ENCODE results near the gene DAP3. TPM values are rescaled to one million over a fixed set of nuclear protein-coding genes. Genes with fewer than 3 reads are reported as not detected.
A peak's percentile ranks its signal among the peaks of the same experiment; 100 is the strongest.

DAP3 gene
- total RNA-seq, 1 experiment from 2014 or later: 148 TPM

- peak overlapping the region; percentile 97 for H2AFZ ChIP-seq (ENCODE audit: low read depth, low read length, poor library complexity, severe bottlenecking)
- ATAC-seq (no peak), DNase-seq (ENCODE audit: low read depth, low spot score) (no peak)
- no peaks in the 10 kb centered on the region for H3K79me2 ChIP-seq (ENCODE audit: insufficient read depth, low read length)
- H3K9ac ChIP-seq (ENCODE audit: low read length): no peak overlapping the region
- no peak overlapping the region for H3K4me3 ChIP-seq (replicated peaks in 1 of 2; ENCODE audit: low read depth in 1 of 2, low read length in 2 of 2)
- H3K9me3 ChIP-seq (ENCODE audit: control insufficient read depth in 1 of 2, insufficient read depth in 1 of 2, low read depth in 1 of 2, low read length in 2 of 2): no peaks in the 10 kb centered on the region
- ChIA-PET POLR2A (no interaction called here), RAD21 (ENCODE audit: low non-redundant PET in 1 of 2, low total read pairs in 2 of 2, uncharacterized antibody in 2 of 2, unreplicated experiment in 2 of 2) (no interaction called here), CTCF (no interaction called here)
- no peaks in the 10 kb centered on the region for H3K27me3 ChIP-seq (ENCODE audit: insufficient read depth, low read length)
- intact Hi-C loops (cut with micrococcal nuclease): no loop called here
- peak overlapping the region; percentile 79; the same call in 1 of the 2 replicates for H3K4me2 ChIP-seq (ENCODE audit: low read length)
- peaks cover 26 to 38% of the 10 kb centered on the region in 2 experiments for H3K4me1 ChIP-seq (ENCODE audit: control insufficient read depth in 1 of 2, insufficient read depth in 2 of 2, low read length in 2 of 2)
- TF ChIP-seq CTCF (IDR thresholded peaks at IDR 0.05 in 2 of 3, conservative IDR thresholded peaks at IDR 0.05 in 1 of 3; ENCODE audit: borderline replicate concordance in 1 of 3, insufficient read depth in 1 of 3, low read depth in 2 of 3, low read length in 2 of 3) (no peak), EZH2 (IDR thresholded peaks at IDR 0.05) (no peak), TCF7L2 (IDR thresholded peaks at IDR 0.05; ENCODE audit: borderline replicate concordance, extremely low read depth, insufficient read depth, insufficient read length) (no peak), EZH2phosphoT487 (IDR thresholded peaks at IDR 0.05; ENCODE audit: borderline replicate concordance) (no peak), YY1 (IDR thresholded peaks at IDR 0.05; ENCODE audit: extremely low read depth, insufficient replicate concordance, low read depth, low read length) (no peak), POLR2A (IDR thresholded peaks at IDR 0.05; ENCODE audit: borderline replicate concordance, extremely low read depth, insufficient read depth, insufficient read length) (no peak)
- H3K27ac ChIP-seq (ENCODE audit: low read depth, low read length): no peak overlapping the region
- H4K20me1 ChIP-seq (ENCODE audit: insufficient read depth): no peaks in the 10 kb centered on the region
- H3K36me3 ChIP-seq (ENCODE audit: control insufficient read depth in 1 of 2, insufficient read depth in 2 of 2, low read length in 2 of 2): no peaks in the 10 kb centered on the region
- H3K9me2 ChIP-seq (ENCODE audit: insufficient read depth): no peaks in the 10 kb centered on the region
- no TSS peak for BruUV-seq (replicated peaks)
Measured at GRCh38 chr1:155652951-155653350, 35.9 kb upstream of the DAP3 start.

GRCh38 chr1:155657463-155657862 lies 31.4 kb upstream of the DAP3 start:
- Histone ChIP-seq H3K27me3 (ENCODE audit: insufficient read depth, low read length) (no peaks in the 10 kb centered on the region), H3K9ac (ENCODE audit: low read length) (no peak overlapping the region), H3K9me2 (ENCODE audit: insufficient read depth) (no peaks in the 10 kb centered on the region), H2AFZ (ENCODE audit: low read depth, low read length, poor library complexity, severe bottlenecking) (no peak overlapping the region), H3K4me2 (ENCODE audit: low read length) (no peak overlapping the region), H3K9me3 (ENCODE audit: control insufficient read depth in 1 of 2, insufficient read depth in 1 of 2, low read depth in 1 of 2, low read length in 2 of 2) (no peaks in the 10 kb centered on the region), H3K79me2 (ENCODE audit: insufficient read depth, low read length) (no peaks in the 10 kb centered on the region), H3K4me3 (replicated peaks in 1 of 2; ENCODE audit: low read depth in 1 of 2, low read length in 2 of 2) (no peak overlapping the region), H3K36me3 (ENCODE audit: control insufficient read depth in 1 of 2, insufficient read depth in 2 of 2, low read length in 2 of 2) (peaks cover 19 to 20% of the 10 kb centered on the region in 2 experiments), H3K4me1 (ENCODE audit: control insufficient read depth in 1 of 2, insufficient read depth in 2 of 2, low read length in 2 of 2) (peaks cover 3 to 6% of the 10 kb centered on the region in 2 experiments), H4K20me1 (ENCODE audit: insufficient read depth) (no peaks in the 10 kb centered on the region), H3K27ac (ENCODE audit: low read depth, low read length) (no peak overlapping the region)
- CTCF ChIA-PET: no interaction called here
- no peak for DNase-seq (ENCODE audit: low read depth, low spot score)
- no TSS peak for BruUV-seq (replicated peaks)
- no peak for TF ChIP-seq ZNF274 (IDR thresholded peaks at IDR 0.05; ENCODE audit: low read depth, low read length)
- TF ChIP-seq REST (IDR thresholded peaks at IDR 0.05; ENCODE audit: low read depth): no peak
- peak; percentile 44 for TF ChIP-seq POLR2AphosphoS5 (IDR thresholded peaks at IDR 0.05; ENCODE audit: low read depth, low read length)
- no peak for ATAC-seq
- POLR2A ChIA-PET: no interaction called here
- intact Hi-C loops (cut with micrococcal nuclease): no loop called here
- RAD21 ChIA-PET (ENCODE audit: low non-redundant PET in 1 of 2, low total read pairs in 2 of 2, uncharacterized antibody in 2 of 2, unreplicated experiment in 2 of 2): no interaction called here

Data from HCT116 (cell line).